Fibroblast of mammary gland (primary cell): ENCODE measurements around the gene ELMO1.

Experiments
- DNase-seq: peaks from one replicate; pipeline ENCODE4 v3.0.0-alpha.2; 2010; ENCODE audit warnings: low read depth
- H3K4me3 ChIP-seq: 2 replicates; pipeline ENCODE4 v1.5.1; 2011; ENCODE audit warnings: low read depth, mild to moderate bottlenecking, low read length, moderate library complexity; ENCODE audit not compliant: control insufficient read depth
- CTCF ChIP-seq: conservative IDR thresholded peaks from 2 replicates; pipeline ENCODE4 v1.5.1; 2011; ENCODE audit warnings: low read depth, low read length, inconsistent platforms; ENCODE audit not compliant: control insufficient read depth, insufficient read depth

Gene ELMO1

GRCh38 chr7:37351716-37352115 lies 96.9 kb downstream of the ELMO1 start:
- TF ChIP-seq CTCF = no peak
- no peak for DNase-seq
- H3K4me3 ChIP-seq = no peak overlapping the region

DNA sequence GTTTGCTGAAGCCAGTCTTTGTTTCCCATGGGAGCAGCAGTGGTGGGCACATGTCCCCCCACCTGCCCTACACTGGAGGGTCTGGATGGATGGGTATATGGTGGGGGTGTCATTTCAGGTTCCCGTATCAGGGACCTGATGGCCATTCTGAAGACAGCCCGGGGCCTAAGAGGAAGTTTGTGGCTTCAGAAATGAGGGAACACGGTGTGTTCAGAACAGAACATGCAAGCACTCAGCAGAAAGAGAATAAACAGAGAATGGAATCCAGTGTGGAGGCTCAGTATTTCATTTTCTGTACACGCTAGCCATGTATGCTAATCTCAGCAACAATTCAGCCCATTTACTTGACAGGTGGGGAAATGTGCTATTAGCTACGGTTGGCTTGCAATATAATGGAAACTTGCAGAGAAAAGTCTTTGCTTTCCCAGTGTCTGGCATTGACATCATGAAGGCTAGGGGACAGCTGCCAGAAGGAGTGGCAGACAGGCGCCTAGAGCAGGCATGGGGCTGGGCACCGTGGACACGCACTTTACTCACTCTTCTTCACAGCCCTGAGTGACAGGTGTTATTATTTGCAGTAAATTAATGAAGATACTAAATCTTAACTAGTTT lies 98.6 kb downstream of the ELMO1 start:
- no peak for DNase-seq
- TF ChIP-seq CTCF = no peak
- no peak overlapping the region for H3K4me3 ChIP-seq

DNA sequence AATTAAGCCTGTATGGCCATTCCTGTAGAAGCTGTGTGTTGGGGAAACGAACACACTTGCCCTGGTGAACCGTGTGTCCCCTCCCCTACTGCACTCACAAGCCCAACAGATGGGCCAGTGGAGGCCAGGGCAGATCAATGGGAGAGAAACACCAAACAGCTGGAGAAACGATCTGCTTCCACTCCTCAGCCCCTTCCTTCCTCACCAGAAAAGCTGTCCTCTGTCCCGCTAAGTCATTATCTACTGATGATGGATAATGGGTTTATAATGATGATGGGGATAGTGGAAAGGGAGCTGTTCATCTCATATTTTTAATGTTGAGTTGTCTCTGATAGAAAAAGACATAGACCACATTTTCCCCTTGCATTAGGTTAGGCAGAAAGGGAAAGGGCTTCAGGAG lies 99.7 kb downstream of the ELMO1 start:
- no peak overlapping the region for H3K4me3 ChIP-seq
- no peak for DNase-seq
- no peak for TF ChIP-seq CTCF

GRCh38 chr7:37346761-37347160 lies 101.9 kb downstream of the ELMO1 start:
- DNase-seq = no peak
- TF ChIP-seq CTCF = no peak
- no peak overlapping the region for H3K4me3 ChIP-seq

DNA sequence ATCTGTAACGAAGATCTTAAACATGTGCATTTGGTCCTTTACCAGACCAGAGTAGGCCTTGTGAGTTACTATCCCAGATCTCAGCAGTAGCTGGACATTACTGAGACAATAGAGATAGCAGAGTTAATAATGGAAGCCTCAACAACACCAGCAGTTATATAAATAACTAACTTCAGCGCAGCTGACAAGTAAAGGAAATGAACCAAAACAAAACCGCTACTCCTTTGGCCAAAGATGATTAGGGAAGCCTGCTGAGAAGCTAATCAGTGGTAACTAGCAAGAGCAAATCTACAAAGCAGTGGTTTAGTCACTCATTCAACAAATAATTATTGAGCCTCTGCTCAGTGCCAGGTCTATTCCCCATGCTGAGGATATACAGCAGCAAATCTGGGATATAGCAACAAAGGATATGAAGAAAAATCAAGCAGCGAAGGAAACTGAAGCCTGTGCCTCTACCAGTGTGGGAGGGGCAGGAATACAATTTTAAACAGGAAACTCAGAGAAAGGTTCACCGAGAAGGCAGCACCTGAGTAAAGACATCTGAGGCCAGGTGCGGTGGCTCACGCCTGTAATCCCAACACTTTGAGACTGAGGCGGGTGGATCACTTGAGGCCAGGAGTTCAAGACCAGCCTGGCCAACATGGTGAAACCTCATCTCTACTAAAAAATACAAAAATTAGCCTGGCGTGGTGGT lies 103.6 kb downstream of the ELMO1 start:
- no peak for DNase-seq
- H3K4me3 ChIP-seq = no peak overlapping the region
- no peak for TF ChIP-seq CTCF

- TF ChIP-seq CTCF = no peak
- no peak for DNase-seq
- no peak overlapping the region for H3K4me3 ChIP-seq
Observed at GRCh38 chr7:37342688-37343471, 105.8 kb downstream of the ELMO1 start.
